GM19463 (cell line): ENCODE data around the gene PLXNA4.
"Not testable (repeated sequence)": the region's sequence is repeated elsewhere in the genome, so short reads cannot be mapped to it uniquely, and the experiment has no call there.

Experiments
- ATAC-seq: cut with Tn5 transposase; IDR thresholded peaks from one replicate; pipeline ENCODE4 v1.9.1; 2021; ENCODE audit warnings: mild to moderate bottlenecking, moderate library complexity; ENCODE audit not compliant: unreplicated experiment

Gene PLXNA4, protein sequence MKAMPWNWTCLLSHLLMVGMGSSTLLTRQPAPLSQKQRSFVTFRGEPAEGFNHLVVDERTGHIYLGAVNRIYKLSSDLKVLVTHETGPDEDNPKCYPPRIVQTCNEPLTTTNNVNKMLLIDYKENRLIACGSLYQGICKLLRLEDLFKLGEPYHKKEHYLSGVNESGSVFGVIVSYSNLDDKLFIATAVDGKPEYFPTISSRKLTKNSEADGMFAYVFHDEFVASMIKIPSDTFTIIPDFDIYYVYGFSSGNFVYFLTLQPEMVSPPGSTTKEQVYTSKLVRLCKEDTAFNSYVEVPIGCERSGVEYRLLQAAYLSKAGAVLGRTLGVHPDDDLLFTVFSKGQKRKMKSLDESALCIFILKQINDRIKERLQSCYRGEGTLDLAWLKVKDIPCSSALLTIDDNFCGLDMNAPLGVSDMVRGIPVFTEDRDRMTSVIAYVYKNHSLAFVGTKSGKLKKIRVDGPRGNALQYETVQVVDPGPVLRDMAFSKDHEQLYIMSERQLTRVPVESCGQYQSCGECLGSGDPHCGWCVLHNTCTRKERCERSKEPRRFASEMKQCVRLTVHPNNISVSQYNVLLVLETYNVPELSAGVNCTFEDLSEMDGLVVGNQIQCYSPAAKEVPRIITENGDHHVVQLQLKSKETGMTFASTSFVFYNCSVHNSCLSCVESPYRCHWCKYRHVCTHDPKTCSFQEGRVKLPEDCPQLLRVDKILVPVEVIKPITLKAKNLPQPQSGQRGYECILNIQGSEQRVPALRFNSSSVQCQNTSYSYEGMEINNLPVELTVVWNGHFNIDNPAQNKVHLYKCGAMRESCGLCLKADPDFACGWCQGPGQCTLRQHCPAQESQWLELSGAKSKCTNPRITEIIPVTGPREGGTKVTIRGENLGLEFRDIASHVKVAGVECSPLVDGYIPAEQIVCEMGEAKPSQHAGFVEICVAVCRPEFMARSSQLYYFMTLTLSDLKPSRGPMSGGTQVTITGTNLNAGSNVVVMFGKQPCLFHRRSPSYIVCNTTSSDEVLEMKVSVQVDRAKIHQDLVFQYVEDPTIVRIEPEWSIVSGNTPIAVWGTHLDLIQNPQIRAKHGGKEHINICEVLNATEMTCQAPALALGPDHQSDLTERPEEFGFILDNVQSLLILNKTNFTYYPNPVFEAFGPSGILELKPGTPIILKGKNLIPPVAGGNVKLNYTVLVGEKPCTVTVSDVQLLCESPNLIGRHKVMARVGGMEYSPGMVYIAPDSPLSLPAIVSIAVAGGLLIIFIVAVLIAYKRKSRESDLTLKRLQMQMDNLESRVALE (N-terminal part only)

DNA sequence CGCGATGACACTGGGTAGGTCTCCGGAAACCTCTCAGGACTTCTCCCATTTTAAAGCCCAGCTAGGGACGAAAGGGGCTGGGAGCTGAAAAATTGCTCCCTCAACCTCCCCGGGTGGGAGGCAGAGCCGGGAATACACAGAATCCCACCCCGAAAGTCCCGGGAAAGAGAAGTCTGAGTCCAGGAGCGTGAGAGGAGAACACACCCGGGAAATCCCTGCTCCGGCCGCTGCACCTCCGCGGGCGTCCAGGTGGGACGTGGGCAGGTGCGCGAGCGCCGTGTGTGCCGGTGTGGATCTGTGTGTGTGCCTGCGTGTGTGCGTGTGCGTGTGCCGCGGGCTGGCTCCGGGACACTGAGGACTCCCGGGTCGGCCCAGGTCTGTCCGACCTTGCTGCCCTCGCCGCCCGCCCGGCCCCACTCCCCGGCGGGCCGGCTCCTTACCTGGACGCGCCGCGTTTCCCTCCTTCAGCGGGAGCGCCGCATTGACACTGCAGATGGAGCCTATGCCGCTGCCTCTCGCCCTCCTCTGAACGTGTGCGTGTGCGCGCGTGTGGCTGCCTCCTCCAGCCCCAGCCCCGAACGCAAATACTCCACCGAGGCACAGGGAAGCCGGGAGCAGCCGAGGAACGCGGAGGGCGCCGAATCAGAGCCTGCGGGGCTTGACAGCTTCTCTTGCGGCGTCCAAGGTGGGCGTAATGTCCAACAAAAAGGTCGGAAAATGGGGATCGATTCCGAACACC lies at the start of gene PLXNA4:
PLXNA4 (minus strand) TSS at position 489 of the 739 bp plus-strand sequence. CDS start 67,777 bp downstream, outside the sequence.
- no peak for ATAC-seq

DNA sequence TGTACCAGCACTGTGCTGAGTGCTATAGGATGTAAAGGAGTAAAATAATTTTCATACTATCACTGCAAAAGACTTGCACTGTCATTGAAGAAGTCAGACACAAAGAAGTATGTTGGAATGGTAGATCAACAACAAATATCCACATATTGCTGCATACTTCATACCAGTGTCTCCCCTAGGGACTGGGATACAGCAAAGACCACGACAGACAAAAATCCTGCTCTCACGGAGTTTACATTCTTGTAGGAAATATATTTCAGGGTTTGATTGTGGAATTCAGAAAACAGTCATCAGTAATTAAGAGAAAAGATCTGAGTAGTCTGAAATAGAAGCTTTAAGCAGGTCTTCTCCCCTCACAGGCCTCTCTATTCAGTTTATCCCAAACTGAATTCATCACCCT lies 49.4 kb upstream of the PLXNA4 start:
- no peak for ATAC-seq

DNA sequence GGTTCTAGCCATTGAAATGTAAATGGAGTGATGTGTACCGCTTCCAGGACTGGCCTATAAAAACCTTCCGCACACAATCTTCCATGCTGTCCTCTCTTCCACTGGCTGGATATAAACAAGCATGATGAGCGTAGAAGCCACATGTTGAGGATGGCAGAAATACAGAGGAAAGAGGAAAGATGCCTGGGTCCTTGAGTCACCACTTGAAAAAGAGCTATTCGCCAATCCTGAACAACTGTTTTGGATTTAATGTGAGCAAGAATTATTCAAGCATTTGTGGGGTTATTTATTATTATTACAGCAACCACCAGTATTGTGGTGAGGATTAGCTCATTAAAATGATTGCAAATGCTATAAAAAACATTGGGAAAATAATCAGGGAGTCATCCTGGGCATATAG lies 45.8 kb upstream of the PLXNA4 start:
- no peak for ATAC-seq

DNA sequence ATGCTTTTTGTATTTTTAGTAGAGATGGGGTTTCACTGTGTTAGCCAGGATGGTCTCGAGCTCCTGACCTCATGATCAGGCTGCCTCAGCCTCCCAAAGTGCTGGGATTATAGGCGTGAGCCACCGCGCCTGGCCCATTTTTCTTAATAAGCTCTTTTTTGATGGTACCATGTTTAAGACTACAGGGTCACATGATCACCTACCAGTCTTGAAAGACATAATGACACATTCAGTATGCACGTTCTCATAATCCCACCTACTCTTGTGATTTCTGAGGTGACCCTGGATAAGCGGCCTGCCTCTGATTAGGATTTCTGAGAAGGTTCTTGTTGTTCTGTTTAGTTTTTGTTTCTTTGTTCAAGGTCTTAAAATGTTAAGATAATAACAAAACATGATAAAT lies 43.7 kb upstream of the PLXNA4 start:
- ATAC-seq: no peak

DNA sequence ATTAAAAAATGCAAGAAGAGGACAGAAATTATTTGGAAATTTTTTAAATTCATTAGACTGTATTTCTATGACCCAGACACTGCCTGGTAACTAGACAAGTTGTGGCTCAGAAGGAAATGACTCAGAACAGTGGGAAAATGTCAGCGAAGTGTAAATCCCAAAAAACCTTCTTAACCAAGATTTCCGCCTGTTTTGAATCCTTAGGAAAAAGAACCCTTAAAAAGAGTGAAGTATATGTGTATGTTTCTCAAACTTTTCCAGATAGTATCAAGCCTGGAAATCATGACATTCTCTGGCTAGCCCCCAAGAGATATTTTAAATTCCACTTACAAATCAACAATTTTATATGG lies 42.7 kb upstream of the PLXNA4 start:
- no peak for ATAC-seq

DNA sequence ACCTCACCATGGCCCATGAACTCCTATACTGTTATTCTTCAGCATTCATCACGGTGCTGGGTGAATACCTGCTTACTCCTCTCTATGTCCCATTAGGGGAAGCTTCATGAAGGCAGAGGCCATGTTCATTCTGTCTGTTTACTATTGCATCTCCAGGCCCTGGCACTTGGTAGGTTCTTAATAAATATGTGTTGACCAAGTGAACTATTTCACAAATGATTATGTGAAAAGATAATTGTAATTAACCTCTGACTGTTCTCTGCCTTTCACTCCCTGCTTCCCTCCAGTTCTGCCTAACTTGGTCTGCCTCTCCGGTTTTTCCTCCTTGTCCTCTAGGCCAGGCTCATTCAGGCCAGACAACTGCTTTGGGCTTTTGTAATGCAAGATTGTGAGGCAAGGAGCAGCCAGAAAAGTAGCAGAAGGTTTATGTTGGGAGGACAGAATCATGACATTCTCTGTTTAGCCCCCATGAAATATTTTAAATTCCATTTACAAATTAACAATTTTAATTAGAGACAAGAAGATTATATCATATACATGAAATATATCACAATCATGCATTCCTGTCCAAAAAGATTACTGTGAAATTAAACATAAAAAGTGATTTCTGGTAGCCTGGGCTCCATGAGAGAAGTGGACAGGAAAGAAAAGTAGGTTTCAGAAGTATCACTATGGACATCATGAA lies 42.1 kb upstream of the PLXNA4 start:
- ATAC-seq: no peak

DNA sequence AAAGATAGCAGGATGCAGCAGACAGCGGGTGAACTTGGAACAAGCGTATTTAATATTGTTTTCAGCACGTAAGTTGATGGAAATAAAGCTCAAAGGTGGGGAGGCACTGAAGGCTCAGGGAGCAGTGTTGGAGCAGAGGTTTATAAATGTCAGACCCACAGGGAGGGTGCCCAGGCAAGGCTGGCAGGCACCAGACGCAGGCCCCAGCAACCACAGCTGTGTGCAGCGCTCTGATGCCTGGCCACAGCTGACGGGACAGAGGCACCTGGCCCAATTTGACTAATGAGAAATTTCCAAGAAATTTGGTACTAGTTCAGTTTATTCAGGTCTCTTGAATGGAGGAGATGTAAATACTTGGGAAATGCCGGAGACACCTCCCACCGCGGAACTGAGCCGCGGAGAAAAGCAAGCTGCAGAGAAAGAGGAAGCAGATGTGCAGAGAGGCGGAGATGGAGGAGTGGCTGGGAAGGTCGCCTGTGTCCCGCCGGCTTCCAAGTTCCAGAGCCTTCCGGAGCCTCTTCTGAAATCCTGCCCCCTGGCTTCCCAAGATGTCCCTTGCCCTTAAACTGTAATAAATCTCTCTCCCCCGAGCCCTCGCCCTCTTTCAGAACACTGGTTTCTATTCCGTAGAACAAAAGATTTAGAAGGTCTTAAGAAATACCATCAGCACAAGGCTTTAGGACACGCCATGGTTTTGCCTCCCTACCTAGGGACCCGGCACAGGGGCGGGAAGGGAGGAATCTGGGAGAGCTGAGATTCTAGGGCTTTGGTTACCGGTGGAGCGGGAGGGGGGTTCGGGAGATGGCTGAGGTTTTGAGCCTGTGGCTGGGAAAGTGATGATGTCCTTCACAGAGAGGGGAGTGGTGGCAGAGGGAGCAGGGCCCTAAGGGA lies 38.4 kb upstream of the PLXNA4 start:
- no peak for ATAC-seq

DNA sequence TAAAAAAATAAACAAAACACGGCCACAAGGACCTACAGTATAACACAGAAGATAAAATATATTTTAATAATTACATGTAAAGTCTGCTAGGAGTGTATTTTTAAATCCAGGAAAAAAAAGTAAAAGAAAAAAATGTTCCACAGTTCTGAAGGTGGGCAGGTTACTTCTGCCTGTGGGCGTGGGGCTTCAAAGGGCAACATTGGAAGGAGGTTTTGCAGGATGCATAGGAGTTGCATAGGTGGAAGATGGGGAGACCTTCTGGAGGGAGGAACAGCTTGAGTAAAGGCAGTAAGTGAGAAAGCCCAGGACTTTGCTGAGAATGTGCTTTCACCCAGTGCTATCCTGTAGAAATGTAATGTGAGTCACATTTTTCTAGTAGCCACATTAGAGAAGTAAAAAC lies 37.5 kb upstream of the PLXNA4 start:
- no peak for ATAC-seq

DNA sequence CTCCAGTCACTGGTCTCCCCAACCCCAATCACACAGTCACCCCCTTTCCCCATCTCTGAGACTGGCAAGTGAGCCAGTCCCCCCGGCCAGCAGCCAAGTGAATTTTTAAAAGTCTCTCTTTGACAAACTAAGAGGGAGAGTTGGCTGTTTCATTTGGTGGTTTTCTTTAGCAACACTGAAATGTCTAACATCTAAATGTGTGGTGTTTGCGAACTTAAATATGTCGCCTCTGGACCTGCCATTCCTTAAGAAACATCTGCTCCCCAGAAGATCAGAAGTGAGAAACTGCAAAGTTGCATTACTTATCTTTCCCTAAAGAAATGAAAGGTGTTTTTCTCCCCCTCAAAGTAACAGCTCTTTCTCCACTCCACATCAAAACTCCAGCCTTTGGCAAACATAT lies 34.7 kb upstream of the PLXNA4 start:
- no peak for ATAC-seq

DNA sequence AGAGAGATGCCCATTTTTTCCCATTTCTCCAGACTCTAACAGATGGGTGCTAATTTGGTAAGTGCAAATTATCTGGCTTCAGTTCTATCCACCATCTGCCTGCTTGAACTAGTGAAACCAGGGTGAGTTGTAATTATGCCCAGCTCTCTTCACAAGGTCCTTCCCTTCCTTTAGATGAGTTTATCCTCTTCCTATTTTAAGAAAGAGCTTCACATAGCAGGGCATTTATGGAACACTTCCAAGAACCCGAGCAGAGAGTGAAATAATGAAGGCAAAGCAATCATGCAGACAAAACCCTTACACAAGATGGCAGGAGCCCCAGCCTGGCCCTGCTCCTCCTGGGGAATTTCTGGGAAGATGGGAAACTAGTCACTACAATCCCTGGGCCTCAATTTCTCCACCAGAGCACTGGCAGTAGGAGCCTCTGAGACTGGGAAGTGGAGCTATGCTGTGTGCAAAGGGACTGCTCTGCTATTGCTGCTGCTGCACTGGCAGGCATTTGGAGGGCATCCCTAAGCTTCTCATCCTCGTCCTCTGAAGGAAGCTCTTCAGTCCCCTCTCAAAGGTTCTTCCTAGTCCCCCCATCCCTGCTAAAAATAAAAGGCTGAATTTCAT lies 33.7 kb upstream of the PLXNA4 start:
- no peak for ATAC-seq

DNA sequence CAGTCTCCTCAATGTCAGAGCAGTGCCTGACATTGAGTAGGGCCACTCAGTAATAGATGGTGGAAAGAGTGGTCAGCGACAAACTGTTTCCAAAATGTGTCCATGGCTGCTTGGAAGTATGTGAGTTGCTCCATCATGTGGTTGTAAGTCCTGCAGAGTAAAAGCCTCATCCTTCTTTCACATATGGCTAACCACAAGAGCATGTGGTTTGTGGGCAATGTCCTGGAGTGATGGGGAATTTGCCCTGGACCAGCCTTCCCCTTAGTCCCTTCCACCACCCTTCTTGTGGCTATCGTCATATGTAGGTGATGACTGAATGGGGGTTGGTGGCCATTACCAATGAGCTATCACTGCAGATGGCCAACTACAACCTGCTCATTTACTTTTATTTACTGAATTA lies 33.0 kb upstream of the PLXNA4 start:
- ATAC-seq: no peak

DNA sequence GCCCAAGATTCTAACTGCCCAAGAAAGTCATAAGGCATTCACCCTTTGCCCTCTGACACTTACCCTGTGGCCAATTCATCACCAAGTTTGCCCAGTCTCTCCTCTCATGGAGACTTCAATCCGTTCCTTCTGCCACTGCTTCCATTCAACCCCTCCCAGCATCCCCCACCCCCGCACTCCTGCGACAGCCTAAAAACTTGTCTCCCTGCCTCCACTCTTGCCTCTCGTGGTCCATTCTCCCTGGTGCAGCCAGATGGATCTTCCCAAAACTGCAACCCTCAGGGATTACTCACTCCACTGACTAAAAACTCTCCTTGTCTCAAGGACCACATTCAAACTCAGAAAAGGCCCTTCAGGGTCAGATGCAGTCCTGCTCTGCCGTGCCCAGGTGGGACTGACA lies 32.3 kb upstream of the PLXNA4 start:
- no peak for ATAC-seq

DNA sequence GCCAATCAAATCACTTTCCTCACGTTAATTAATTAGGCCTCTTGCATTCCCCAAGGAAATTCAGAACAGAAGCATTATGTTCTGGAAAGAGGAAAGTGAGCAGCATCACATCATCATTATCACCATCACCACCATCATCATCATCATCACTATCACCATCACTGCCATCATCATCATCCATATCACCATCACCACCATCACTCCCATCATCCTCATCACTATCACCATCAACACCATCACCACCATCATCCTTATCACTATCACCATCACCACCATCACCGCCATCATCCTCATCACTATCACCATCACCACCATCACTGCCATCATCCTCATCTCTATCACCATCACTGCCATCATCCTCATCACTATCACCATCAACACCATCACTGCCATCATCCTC lies 31.4 kb upstream of the PLXNA4 start:
- ATAC-seq: no peak

DNA sequence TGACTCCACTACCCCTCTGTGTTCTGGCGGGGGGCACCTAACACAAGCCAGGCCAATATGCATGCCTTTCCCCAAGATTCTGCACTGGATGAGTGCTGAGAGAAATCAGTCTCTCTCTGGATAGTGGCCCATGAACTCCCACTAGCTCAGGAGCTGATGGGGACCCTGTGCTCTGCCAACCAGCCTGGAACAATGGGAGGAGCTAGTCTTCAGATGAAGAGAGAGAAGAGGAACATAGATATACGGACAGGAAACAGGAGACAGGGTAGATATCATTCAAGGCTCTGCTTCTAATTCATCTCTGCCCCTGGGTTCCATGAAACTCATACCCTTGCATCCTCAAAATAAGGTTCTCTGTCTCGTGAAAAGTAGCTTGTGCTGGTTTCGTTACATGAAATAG lies 27.9 kb upstream of the PLXNA4 start:
- ATAC-seq: no peak

DNA sequence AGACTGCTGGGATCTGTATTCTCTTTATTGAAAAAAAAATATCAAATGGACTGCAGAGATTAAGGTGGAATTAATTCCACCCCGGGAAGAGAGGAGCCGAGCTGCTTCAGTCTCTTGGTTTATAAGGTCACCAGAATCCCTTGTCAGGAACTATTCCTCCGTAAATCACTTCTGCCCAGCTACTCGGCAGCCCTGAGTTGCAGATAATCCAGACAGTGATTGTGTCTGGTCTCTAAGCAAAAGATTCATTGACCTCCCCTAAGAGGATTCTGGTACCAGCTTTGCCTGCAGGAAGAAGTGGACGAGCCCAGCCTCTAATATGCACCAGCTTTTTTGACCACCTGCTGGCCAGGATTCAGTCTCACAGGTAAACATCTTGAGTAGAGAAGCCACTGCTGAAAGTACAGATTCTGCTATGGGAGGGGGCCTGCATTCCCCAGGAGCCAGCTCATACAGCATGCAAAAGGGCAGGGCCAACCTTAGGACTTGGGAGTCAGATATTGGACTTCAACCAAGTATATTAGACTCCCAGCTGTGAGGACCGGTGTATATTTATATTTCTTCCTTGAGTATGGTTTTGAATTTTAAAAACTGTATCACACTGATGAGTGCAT lies 27.1 kb upstream of the PLXNA4 start:
- ATAC-seq: no peak

DNA sequence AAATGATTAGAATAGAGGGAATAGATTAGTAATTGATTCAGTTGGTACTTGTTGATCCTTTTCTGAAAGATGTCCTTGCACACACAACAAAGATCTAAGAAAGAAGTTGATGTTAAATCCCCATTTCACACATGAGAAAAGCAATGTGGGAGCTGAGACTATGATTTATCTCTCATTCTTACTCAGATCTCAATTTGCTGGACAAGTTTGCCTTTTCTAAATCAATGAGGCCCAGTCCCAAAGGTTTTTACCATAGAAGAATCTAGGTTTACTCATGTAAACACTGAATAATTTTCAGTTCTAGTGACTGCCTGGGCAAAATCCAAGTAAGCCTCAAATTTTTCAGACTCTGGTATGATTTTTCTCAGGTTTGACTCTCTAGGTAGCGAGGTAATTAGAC lies 25.5 kb upstream of the PLXNA4 start:
- ATAC-seq: no peak

DNA sequence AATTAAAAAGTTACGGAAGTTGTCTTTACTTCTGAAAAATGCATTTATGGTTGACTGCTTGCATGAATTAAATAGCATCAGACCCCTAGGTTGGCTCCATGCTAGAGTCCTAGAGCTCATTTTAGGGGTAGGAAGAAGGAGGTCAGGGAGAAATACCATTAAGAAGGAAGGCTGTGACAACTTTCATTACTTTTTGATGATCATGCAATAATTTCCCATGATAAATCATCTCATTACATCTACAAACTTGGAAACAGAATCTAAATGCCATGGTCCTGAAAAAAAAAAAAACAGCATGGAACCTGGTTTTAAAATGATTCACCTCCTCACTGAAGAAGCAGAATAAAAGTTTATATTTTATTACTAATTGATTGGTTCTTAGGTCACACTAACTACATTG lies 20.3 kb upstream of the PLXNA4 start:
- no peak for ATAC-seq

DNA sequence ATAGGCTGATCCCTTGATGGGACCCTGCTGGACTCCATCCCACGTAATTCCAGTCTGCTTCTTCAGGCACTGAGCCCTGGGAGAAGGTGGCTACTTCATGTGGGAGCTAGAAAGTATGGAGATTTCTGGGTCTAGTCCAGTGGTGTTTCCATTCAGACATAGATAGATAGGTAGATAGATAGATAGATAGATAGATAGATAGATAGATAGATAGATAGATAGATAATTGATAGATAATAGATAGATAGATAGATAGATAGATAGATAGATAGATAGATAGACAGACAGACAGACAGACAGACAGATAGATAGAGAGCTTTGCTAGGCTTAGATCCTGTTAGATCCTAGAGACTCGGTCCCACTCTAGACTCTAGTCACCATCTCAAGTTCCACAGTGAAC lies 18.5 kb upstream of the PLXNA4 start:
- not testable (repeated sequence) for ATAC-seq
